Hepatocyte (in vitro differentiated cells): ENCODE data around the gene DVL1. TPM values are rescaled to one million over a fixed set of nuclear protein-coding genes. Genes with fewer than 3 reads are reported as not detected.
A peak's percentile ranks its signal among the peaks of the same experiment; 100 is the strongest.

Experiments
- DNase-seq: peaks from one replicate; pipeline ENCODE4 v3.0.0-alpha.2; 2016; ENCODE audit warnings: low spot score
- H2AFZ ChIP-seq: fragments of 200-600 bp; sonication (generic); 2 replicates; pipeline ENCODE4 v1.6.0; 2016; ENCODE audit warnings: antibody characterized with exemption, mild to moderate bottlenecking
- H3K27ac ChIP-seq: fragments of 200-600 bp; sonication (generic); 2 replicates; pipeline ENCODE4 v1.5.1; 2016; ENCODE audit warnings: mild to moderate bottlenecking
- H3K27me3 ChIP-seq: fragments of 200-600 bp; sonication (generic); 2 replicates; pipeline ENCODE4 v1.6.1; 2016
- H3K36me3 ChIP-seq: fragments of 200-600 bp; sonication (generic); replicated peaks from 2 replicates; pipeline ENCODE4 v1.5.1; 2016; ENCODE audit warnings: low read depth; ENCODE audit not compliant: insufficient read depth
- H3K4me1 ChIP-seq: fragments of 200-600 bp; sonication (generic); 2 replicates; pipeline ENCODE4 v1.5.1; 2016; ENCODE audit warnings: mild to moderate bottlenecking, moderate library complexity; ENCODE audit not compliant: insufficient read depth
- H3K4me2 ChIP-seq: fragments of 200-600 bp; sonication (generic); 2 replicates; pipeline ENCODE4 v1.6.0; 2016
- H3K4me3 ChIP-seq: fragments of 200-600 bp; sonication (generic); 2 replicates; pipeline ENCODE4 v1.5.1; 2016; ENCODE audit warnings: mild to moderate bottlenecking
- H3K79me2 ChIP-seq: fragments of 200-600 bp; sonication (generic); 2 replicates; pipeline ENCODE4 v1.6.0; 2017; ENCODE audit warnings: mild to moderate bottlenecking
- H3K9me2 ChIP-seq: fragments of 200-600 bp; sonication (generic); replicated peaks from 2 replicates; pipeline ENCODE4 v1.6.0; 2017; ENCODE audit warnings: mild to moderate bottlenecking; ENCODE audit not compliant: insufficient read depth
- H3K9me3 ChIP-seq: fragments of 200-600 bp; sonication (generic); 2 replicates; pipeline ENCODE4 v1.5.1; 2016; ENCODE audit warnings: low read depth, mild to moderate bottlenecking
- H4K20me1 ChIP-seq: fragments of 200-600 bp; sonication (generic); 2 replicates; pipeline ENCODE4 v1.6.0; 2016; ENCODE audit warnings: mild to moderate bottlenecking; ENCODE audit not compliant: insufficient read depth, poor library complexity, severe bottlenecking
- EZH2 ChIP-seq: fragments of 200-600 bp; sonication (generic); IDR thresholded peaks from 2 replicates; pipeline ENCODE4 v1.6.1; 2016; ENCODE audit warnings: antibody characterized with exemption, mild to moderate bottlenecking, borderline replicate concordance
- EZH2phosphoT487 ChIP-seq: fragments of 200-600 bp; sonication (generic); IDR thresholded peaks from one replicate; pipeline ENCODE4 v1.6.1; 2018; ENCODE audit warnings: antibody characterized with exemption, mild to moderate bottlenecking, low read depth, moderate library complexity; ENCODE audit not compliant: unreplicated experiment, severe bottlenecking
- WGBS: methylation state at CpG from one replicate; pipeline ENCODE4 v1.1.6; 2016; ENCODE audit warnings: low lambda C conversion rate; ENCODE audit errors: missing lambda C conversion rate; 5-methylcytosine and 5-hydroxymethylcytosine counted together
- polyA plus RNA-seq: library from polyadenylated mRNA; unstranded; fragments of >200 nt; fragmentation: Nextera tagmentation; extraction: Ambion mirVana; gene quantifications from 2 replicates; pipeline ENCODE4 v1.2.1, GENCODE V29; 2016
- total RNA-seq: library from RNA; depleted of rRNA; stranded (reverse); fragments of >200 nt; gene quantifications from 2 replicates; pipeline ENCODE4 v1.2.3, GENCODE V29; 2014
- TF ChIP-seq, protein P1 (sequence below): fragments of 200-600 bp; sonication (generic); IDR thresholded peaks from 2 replicates; pipeline ENCODE4 v1.5.1; 2016; ENCODE audit warnings: antibody characterized with exemption, mild to moderate bottlenecking; ENCODE audit not compliant: poor library complexity

DVL1 gene
- total and polyA plus RNA-seq, 2 experiments from 2014 or later = 49.1 to 61.6 TPM

DNA sequence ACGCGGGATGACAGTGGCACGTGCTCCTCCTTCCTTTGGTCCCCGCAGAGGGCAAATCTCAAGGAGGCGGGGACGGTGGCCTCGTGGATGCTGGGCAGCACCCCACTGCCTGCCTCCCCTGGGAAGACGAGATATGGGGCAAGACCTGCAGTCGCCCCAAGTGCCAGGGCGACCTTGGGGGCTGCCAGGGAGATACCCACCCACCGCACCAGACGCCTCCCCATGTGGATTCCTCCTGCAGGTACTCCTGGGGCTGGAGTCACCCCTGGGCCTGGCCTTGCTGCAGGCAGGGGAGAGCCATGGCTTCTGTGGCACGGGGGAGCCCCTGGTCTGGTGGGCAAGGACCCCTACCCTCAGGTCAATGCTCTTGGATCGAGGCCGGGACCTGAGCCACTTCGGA lies 31.6 kb upstream of the DVL1 start:
- Histone ChIP-seq H3K4me3 (no peak overlapping the region), H3K27ac (no peak overlapping the region), H3K27me3 (no peaks in the 10 kb centered on the region), H3K36me3 (no peaks in the 10 kb centered on the region), H3K79me2 (peaks cover 3% of the 10 kb centered on the region), H3K9me3 (no peaks in the 10 kb centered on the region), H2AFZ (no peak overlapping the region), H3K9me2 (no peaks in the 10 kb centered on the region), H3K4me1 (peaks cover 3% of the 10 kb centered on the region), H4K20me1 (no peaks in the 10 kb centered on the region), H3K4me2 (no peak overlapping the region)
- TF ChIP-seq EZH2phosphoT487 (no peak), EZH2 (no peak)
- TF ChIP-seq, protein P1, sequence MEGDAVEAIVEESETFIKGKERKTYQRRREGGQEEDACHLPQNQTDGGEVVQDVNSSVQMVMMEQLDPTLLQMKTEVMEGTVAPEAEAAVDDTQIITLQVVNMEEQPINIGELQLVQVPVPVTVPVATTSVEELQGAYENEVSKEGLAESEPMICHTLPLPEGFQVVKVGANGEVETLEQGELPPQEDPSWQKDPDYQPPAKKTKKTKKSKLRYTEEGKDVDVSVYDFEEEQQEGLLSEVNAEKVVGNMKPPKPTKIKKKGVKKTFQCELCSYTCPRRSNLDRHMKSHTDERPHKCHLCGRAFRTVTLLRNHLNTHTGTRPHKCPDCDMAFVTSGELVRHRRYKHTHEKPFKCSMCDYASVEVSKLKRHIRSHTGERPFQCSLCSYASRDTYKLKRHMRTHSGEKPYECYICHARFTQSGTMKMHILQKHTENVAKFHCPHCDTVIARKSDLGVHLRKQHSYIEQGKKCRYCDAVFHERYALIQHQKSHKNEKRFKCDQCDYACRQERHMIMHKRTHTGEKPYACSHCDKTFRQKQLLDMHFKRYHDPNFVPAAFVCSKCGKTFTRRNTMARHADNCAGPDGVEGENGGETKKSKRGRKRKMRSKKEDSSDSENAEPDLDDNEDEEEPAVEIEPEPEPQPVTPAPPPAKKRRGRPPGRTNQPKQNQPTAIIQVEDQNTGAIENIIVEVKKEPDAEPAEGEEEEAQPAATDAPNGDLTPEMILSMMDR = no peak
- 98% methylated on average over 15 of the region's 16 CpGs for WGBS
- no peak for DNase-seq

DNA sequence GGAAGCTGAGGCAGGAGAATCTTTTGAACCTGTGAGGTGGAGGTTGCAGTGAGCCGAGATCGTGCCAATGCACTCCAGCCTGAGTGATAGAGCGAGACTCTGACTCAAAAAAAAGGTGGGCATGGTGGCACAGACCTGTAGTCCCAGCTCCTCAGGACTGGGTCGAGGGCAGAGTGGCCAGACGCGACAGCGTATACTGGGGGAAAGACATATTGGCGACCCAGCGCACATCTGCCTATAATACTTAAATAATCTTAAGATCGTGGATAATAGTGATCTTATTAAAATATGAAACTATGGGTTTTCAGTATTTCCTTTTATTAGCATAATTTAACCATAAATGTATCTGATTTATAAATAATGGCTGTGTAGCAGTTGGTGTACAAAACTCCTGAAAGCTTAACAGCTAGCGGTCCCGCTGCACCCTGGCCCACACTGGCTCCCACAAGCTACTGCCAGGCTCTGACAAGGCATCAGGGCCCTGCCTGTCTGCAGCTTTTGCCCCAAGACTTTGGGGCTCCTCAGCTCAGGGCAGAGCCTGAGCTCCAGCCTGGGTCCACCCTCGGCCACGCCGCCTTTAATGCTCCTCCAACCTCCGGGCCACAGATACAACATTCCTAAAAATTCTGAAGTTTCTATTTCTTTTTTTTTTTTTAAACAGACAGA lies 28.5 kb upstream of the DVL1 start:
- Histone ChIP-seq H4K20me1 (no peaks in the 10 kb centered on the region), H3K4me3 (no peak overlapping the region), H3K27me3 (no peaks in the 10 kb centered on the region), H3K79me2 (peaks cover 23% of the 10 kb centered on the region), H3K9me3 (no peaks in the 10 kb centered on the region), H3K27ac (no peak overlapping the region), H2AFZ (no peak overlapping the region), H3K36me3 (no peaks in the 10 kb centered on the region), H3K4me2 (no peak overlapping the region), H3K9me2 (no peaks in the 10 kb centered on the region), H3K4me1 (peaks cover 9% of the 10 kb centered on the region)
- WGBS = 97% methylated on average over 16 of the region's 16 CpGs
- no peak for DNase-seq
- TF ChIP-seq, protein P1 = no peak
- no peak for TF ChIP-seq EZH2
- TF ChIP-seq EZH2phosphoT487 = no peak

DNA sequence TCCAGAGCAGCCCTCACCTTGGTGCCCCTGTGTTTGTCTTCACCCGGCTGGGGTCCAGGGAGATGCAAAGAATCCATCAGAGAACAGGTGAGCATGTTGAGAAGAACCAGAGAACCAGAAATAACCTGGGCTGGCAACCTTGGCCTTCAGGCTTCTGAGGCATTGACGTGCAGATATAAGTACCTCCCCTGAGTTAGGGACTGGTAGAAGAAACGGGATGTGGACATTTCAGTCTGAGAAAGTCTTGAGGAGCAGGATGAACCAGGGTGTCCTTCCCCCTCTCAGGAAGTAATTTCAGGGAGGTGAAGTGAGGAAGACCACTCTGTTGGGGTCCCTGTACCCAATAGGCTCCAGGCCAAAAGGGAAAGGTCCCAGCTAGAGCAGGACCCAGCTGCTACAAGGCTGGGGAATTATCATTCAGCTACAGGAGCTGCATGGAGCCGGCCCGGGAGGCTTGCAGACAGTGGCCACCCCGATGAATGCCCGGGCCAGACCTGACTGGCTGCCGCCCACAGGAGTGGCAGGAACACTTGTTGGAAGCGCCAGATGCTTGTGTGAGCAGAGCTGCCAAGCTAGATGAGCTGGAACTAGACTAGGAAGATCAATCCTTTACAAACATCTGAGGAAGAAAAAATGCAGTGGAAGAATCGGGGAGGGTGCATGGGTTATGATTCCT lies 27.5 kb upstream of the DVL1 start:
- H4K20me1 ChIP-seq = no peaks in the 10 kb centered on the region
- H3K36me3 ChIP-seq = no peaks in the 10 kb centered on the region
- no peaks in the 10 kb centered on the region for H3K9me3 ChIP-seq
- no peaks in the 10 kb centered on the region for H3K9me2 ChIP-seq
- H3K4me3 ChIP-seq = no peak overlapping the region
- DNase-seq = no peak
- H3K27ac ChIP-seq = no peak overlapping the region
- TF ChIP-seq, protein P1 = no peak
- TF ChIP-seq EZH2 (no peak), EZH2phosphoT487 (no peak)
- H3K27me3 ChIP-seq = no peaks in the 10 kb centered on the region
- H3K4me1 ChIP-seq = peaks cover 9% of the 10 kb centered on the region
- H3K79me2 ChIP-seq = peaks cover 27% of the 10 kb centered on the region
- 91% methylated on average over 10 of the region's 10 CpGs for WGBS
- H2AFZ ChIP-seq = no peak overlapping the region
- H3K4me2 ChIP-seq = peak overlapping the region; percentile 90
